RWPE1 (cell line): ENCODE results near the gene ACP7.
A peak's percentile ranks its signal among the peaks of the same experiment; 100 is the strongest.

ENCODE experiments used
- CTCF ChIA-PET: fragments of 350-600 bp; sonication (Branson Sonifier 250); formaldehyde crosslinking; extraction: SDS; loops from one replicate; lab custom pipeline; 2021; lab: Yijun Ruan, JAX
- POLR2A ChIA-PET: fragments of 400-600 bp; formaldehyde crosslinking; extraction: SDS; loops from one replicate; lab custom pipeline; 2020; ENCODE audit warnings: antibody characterized with exemption; ENCODE audit not compliant: low non-redundant PET; lab: Yijun Ruan, JAX
- DNase-seq: peaks from one replicate; pipeline ENCODE4 v3.0.0; 2012; ENCODE audit warnings: low spot score
- H3K27ac ChIP-seq: fragments of 450-650 bp; 2 replicates; pipeline ENCODE4 v1.5.1; 2017
- TF ChIP-seq, protein P1 (sequence below): fragments of 450-650 bp; conservative IDR thresholded peaks from 2 replicates; pipeline ENCODE4 v1.5.1; 2017; ENCODE audit warnings: low read depth, mild to moderate bottlenecking

The ACP7 gene

GRCh38 chr19:39160523-39160861 lies 76.3 kb downstream of the ACP7 start:
- CTCF ChIA-PET, result no interaction called here
- peak overlapping the region; percentile 79 for H3K27ac ChIP-seq
- TF ChIP-seq, protein P1, sequence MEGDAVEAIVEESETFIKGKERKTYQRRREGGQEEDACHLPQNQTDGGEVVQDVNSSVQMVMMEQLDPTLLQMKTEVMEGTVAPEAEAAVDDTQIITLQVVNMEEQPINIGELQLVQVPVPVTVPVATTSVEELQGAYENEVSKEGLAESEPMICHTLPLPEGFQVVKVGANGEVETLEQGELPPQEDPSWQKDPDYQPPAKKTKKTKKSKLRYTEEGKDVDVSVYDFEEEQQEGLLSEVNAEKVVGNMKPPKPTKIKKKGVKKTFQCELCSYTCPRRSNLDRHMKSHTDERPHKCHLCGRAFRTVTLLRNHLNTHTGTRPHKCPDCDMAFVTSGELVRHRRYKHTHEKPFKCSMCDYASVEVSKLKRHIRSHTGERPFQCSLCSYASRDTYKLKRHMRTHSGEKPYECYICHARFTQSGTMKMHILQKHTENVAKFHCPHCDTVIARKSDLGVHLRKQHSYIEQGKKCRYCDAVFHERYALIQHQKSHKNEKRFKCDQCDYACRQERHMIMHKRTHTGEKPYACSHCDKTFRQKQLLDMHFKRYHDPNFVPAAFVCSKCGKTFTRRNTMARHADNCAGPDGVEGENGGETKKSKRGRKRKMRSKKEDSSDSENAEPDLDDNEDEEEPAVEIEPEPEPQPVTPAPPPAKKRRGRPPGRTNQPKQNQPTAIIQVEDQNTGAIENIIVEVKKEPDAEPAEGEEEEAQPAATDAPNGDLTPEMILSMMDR, result no peak
- POLR2A ChIA-PET, result no interaction called here
- no peak for DNase-seq
